ENCODE data around the gene F2.
"Not testable (repeated sequence)": the region's sequence is repeated elsewhere in the genome, so short reads cannot be mapped to it uniquely, and the experiment has no call there.

Gene F2

GRCh38 chr11:46686886-46687795, 31.9 kb upstream of the F2 start:
- no peak for DNase-seq (ENCODE audit: low read depth in 2 of 2)

- no peak for DNase-seq (ENCODE audit: low read depth in 2 of 2)
Measured at GRCh38 chr11:46690702-46691101, 28.3 kb upstream of the F2 start.

- no peak for DNase-seq (ENCODE audit: low read depth in 2 of 2)
Measured at GRCh38 chr11:46692450-46692849, 26.6 kb upstream of the F2 start.

GRCh38 chr11:46693597-46694012, 25.4 kb upstream of the F2 start:
- no peak for DNase-seq (ENCODE audit: low read depth in 2 of 2)

- no peak for DNase-seq (ENCODE audit: low read depth in 2 of 2)
Measured at GRCh38 chr11:46694072-46694471, 24.9 kb upstream of the F2 start.

GRCh38 chr11:46694607-46695006, 24.4 kb upstream of the F2 start:
- no peak for DNase-seq (ENCODE audit: low read depth in 2 of 2)

GRCh38 chr11:46695345-46696211, 23.4 kb upstream of the F2 start:
- DNase-seq (ENCODE audit: low read depth in 2 of 2): no peak

GRCh38 chr11:46696212-46696558, 22.8 kb upstream of the F2 start:
- no peak for DNase-seq (ENCODE audit: low read depth in 2 of 2)

GRCh38 chr11:46697303-46697702, 21.7 kb upstream of the F2 start:
- DNase-seq (ENCODE audit: low read depth in 2 of 2): no peak

GRCh38 chr11:46697723-46698122, 21.3 kb upstream of the F2 start:
- no peak for DNase-seq (ENCODE audit: low read depth in 2 of 2)

- DNase-seq (ENCODE audit: low read depth in 2 of 2): no peak
Measured at GRCh38 chr11:46698597-46698996, 20.4 kb upstream of the F2 start.

- DNase-seq (ENCODE audit: low read depth in 2 of 2): peak; percentile 97 to 99
Measured at GRCh38 chr11:46700241-46701077, 18.6 kb upstream of the F2 start, which contains the start of the genes ARHGAP1 and ZNF408. ARHGAP1 (minus strand) TSS chr11:46700619; CDS start chr11:46696107, 4,512 bp downstream. ZNF408 (plus strand) TSS chr11:46701031; CDS start chr11:46701048, 17 bp downstream.

- no peak for DNase-seq (ENCODE audit: low read depth in 2 of 2)
Measured at GRCh38 chr11:46701078-46701654, 17.8 kb upstream of the F2 start.

GRCh38 chr11:46705070-46705688, 13.8 kb upstream of the F2 start:
- no peak for DNase-seq (ENCODE audit: low read depth in 2 of 2)

- DNase-seq (ENCODE audit: low read depth in 2 of 2): no peak
Measured at GRCh38 chr11:46706886-46707285, 12.1 kb upstream of the F2 start.

GRCh38 chr11:46709351-46709750, 9.7 kb upstream of the F2 start:
- DNase-seq (ENCODE audit: low read depth in 2 of 2): not testable (repeated sequence)

- DNase-seq (ENCODE audit: low read depth in 2 of 2): no peak
Measured at GRCh38 chr11:46710821-46711269, 8.2 kb upstream of the F2 start.

GRCh38 chr11:46711303-46711702, 7.7 kb upstream of the F2 start:
- DNase-seq (ENCODE audit: low read depth in 2 of 2): no peak

GRCh38 chr11:46712874-46713576, 6.0 kb upstream of the F2 start:
- no peak for DNase-seq (ENCODE audit: low read depth in 2 of 2)

- not testable (repeated sequence) for DNase-seq (ENCODE audit: low read depth in 2 of 2)
Measured at GRCh38 chr11:46717825-46718154, 1.2 kb upstream of the F2 start.
